ENCODE measurements around the gene CDH23. TPM values are rescaled to one million over a fixed set of nuclear protein-coding genes. Genes with fewer than 3 reads are reported as not detected.

Gene CDH23
- total and polyA plus RNA-seq, 7 donors: 1.00 to 3.8 (median 1.9) TPM

- intact Hi-C loops (cut with DNase I): no loop called here
- Histone ChIP-seq H3K4me3 (peak overlapping the region; percentile 33), H3K9me3 (no peaks in the 10 kb centered on the region), H3K27me3 (ENCODE audit: insufficient read depth in 3 of 3, low read length in 2 of 3) (no peaks in the 10 kb centered on the region), H3K4me1 (peaks cover 87% of the 10 kb centered on the region), H3K36me3 (ENCODE audit: insufficient read depth in 1 of 2, low read depth in 1 of 2) (no peaks in the 10 kb centered on the region), H3K27ac (peak overlapping the region; percentile 81)
- ATAC-seq: no peak
- 42 to 53% (median 51%) methylated on average over 5 of the region's 5 CpGs for WGBS, 3 donors
- DNase-seq: no peak
- no peak for TF ChIP-seq CTCF (IDR thresholded peaks at IDR 0.05)
Measured at GRCh38 chr10:71769279-71769823, 372.6 kb downstream of the CDH23 start.

DNA sequence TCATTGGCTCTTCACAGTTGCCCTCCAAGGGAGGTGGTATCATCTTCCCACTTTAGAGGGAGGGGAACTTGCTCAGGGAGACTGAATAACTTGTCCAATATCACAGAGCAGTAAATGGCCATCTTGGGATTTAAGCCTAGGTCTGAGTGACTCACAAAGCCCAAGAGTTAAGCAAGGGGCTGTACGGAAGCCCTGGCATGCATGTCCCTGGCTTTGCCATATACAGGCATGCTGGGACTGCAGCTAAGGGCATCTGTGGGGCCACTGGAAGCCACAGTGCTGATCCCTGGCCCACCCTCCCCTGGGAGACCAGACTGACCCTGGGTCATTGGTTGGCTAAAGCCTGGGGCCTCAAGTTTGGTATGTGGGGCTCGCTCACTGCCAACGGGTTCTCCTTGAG, 373.5 kb downstream of the CDH23 start:
- intact Hi-C loops (cut with DNase I): loop anchor here in 1 of 2 donors (5.0 kb wide), 1 partner anchor 73 kb away; no protein-coding TSS in a partner anchor
- Histone ChIP-seq H3K36me3 (ENCODE audit: insufficient read depth in 1 of 2, low read depth in 1 of 2) (no peaks in the 10 kb centered on the region), H3K4me3 (peak overlapping the region; percentile 76), H3K27me3 (ENCODE audit: insufficient read depth in 3 of 3, low read length in 2 of 3) (no peaks in the 10 kb centered on the region), H3K27ac (peak overlapping the region; percentile 81), H3K4me1 (peaks cover 86% of the 10 kb centered on the region), H3K9me3 (no peaks in the 10 kb centered on the region)
- no peak for DNase-seq
- TF ChIP-seq CTCF (IDR thresholded peaks at IDR 0.05): no peak
- 58 to 85% (median 78%) methylated on average over 3 of the region's 3 CpGs for WGBS, 3 donors
- peak in 3 of 4 donors; percentile 38 to 45 (median 38) for ATAC-seq

GRCh38 chr10:71770789-71771188, 374.1 kb downstream of the CDH23 start:
- ATAC-seq (no peak), DNase-seq (no peak)
- Histone ChIP-seq H3K27ac (peak overlapping the region; percentile 81), H3K4me3 (peak overlapping the region; percentile 76), H3K4me1 (peaks cover 82% of the 10 kb centered on the region), H3K9me3 (no peaks in the 10 kb centered on the region), H3K36me3 (ENCODE audit: insufficient read depth in 1 of 2, low read depth in 1 of 2) (no peaks in the 10 kb centered on the region), H3K27me3 (ENCODE audit: insufficient read depth in 3 of 3, low read length in 2 of 3) (no peaks in the 10 kb centered on the region)
- TF ChIP-seq CTCF (IDR thresholded peaks at IDR 0.05): no peak
- intact Hi-C loops (cut with DNase I): loop anchor here in 1 of 2 donors (5.0 kb wide), 1 partner anchor 73 kb away; no protein-coding TSS in a partner anchor
- WGBS, 3 donors: 46 to 59% (median 57%) methylated on average over 3 of the region's 3 CpGs

DNA sequence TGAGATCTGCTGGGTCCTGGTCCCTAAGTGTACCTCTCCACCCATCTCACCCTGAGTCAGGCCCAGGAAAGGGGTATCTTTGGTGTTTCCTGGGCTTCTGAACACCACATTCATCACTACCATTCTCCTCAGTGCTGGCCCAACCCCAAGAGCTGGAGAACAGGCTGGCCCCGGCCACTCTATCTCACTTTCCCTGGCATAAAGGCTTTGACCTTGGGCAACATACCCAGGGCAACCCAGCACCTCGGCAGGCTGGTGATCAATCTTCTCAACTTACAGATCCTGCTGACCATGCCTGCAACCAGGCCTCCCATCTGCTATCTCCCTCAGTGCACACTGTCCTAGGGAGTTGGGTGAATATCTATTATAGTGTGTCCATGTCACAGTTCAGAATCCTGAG, 374.5 kb downstream of the CDH23 start:
- Histone ChIP-seq H3K27me3 (ENCODE audit: insufficient read depth in 3 of 3, low read length in 2 of 3) (no peaks in the 10 kb centered on the region), H3K4me3 (peak overlapping the region; percentile 76), H3K36me3 (ENCODE audit: insufficient read depth in 1 of 2, low read depth in 1 of 2) (no peaks in the 10 kb centered on the region), H3K9me3 (no peaks in the 10 kb centered on the region), H3K27ac (peak overlapping the region; percentile 81), H3K4me1 (peaks cover 77% of the 10 kb centered on the region)
- 12 to 21% (median 15%) methylated on average over 2 of the region's 2 CpGs for WGBS, 3 donors
- intact Hi-C loops (cut with DNase I): loop anchor here in 1 of 2 donors (5.0 kb wide), 1 partner anchor 74 kb away; no protein-coding TSS in a partner anchor
- no peak for TF ChIP-seq CTCF (IDR thresholded peaks at IDR 0.05)
- DNase-seq (no peak), ATAC-seq (peak in 3 of 4 donors; percentile 16 to 28 (median 22))

Measured in psoas muscle (tissue), 8 donors.